Measurements from ENCODE around the gene TMEM127.
"Not testable (repeated sequence)": the region's sequence is repeated elsewhere in the genome, so short reads cannot be mapped to it uniquely, and the experiment has no call there.

DNA sequence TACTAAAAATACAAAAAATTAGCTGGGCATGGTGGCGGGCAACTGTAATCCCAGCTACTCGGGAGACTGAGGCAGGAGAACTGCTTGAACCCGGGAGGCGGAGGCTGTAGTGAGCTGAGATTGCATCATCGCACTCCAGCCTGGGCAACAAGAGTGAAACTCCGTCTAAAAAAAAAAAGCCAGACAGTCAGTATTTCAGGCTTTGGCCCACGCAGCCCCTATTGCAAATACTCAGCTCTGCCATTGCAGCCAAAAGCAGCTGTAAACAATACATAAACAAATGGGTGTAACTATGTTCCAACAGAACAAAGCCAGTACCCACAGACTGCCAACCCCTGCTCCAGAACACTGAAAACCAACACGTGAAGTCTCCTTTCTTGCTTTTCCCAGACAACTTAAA is 28.5 kb upstream of the TMEM127 start:
- TF ChIP-seq, protein P1, sequence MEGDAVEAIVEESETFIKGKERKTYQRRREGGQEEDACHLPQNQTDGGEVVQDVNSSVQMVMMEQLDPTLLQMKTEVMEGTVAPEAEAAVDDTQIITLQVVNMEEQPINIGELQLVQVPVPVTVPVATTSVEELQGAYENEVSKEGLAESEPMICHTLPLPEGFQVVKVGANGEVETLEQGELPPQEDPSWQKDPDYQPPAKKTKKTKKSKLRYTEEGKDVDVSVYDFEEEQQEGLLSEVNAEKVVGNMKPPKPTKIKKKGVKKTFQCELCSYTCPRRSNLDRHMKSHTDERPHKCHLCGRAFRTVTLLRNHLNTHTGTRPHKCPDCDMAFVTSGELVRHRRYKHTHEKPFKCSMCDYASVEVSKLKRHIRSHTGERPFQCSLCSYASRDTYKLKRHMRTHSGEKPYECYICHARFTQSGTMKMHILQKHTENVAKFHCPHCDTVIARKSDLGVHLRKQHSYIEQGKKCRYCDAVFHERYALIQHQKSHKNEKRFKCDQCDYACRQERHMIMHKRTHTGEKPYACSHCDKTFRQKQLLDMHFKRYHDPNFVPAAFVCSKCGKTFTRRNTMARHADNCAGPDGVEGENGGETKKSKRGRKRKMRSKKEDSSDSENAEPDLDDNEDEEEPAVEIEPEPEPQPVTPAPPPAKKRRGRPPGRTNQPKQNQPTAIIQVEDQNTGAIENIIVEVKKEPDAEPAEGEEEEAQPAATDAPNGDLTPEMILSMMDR (IDR thresholded peaks at IDR 0.05): not testable (repeated sequence)
- not testable (repeated sequence) for TF ChIP-seq POLR2A (IDR thresholded peaks at IDR 0.05)
